Uterus (tissue), 4 donors: ENCODE measurements around the gene SLC8B1. TPM values are rescaled to one million over a fixed set of nuclear protein-coding genes. Genes with fewer than 3 reads are reported as not detected.
A peak's percentile ranks its signal among the peaks of the same experiment; 100 is the strongest.

Experiments
- DNase-seq, 2 donors: peaks; one replicate each; pipeline ENCODE4 v3.0.0-alpha.2; 2019 to 2020
- H3K27ac ChIP-seq, 2 donors: fragments of 200-600 bp; sonication (generic); 1 replicate in 1 of 2; 2 replicates in 1 of 2; pipeline ENCODE4 v1.5.1; 2016 to 2018
- H3K27me3 ChIP-seq, 2 donors: fragments of 200-600 bp; sonication (generic); one replicate each; pipeline ENCODE4 v1.5.1; 2018 to 2019; ENCODE audit warnings: control low read depth in 1 of 2
- H3K36me3 ChIP-seq, 2 donors: fragments of 200-600 bp; sonication (generic); one replicate each; pipeline ENCODE4 v1.5.1; 2019; ENCODE audit warnings: control low read depth in 1 of 2
- H3K4me1 ChIP-seq, 2 donors: fragments of 200-600 bp; sonication (generic); one replicate each; pipeline ENCODE4 v1.5.1; 2018 to 2019; ENCODE audit warnings: control low read depth in 1 of 2
- H3K4me3 ChIP-seq, 2 donors: fragments of 200-600 bp; sonication (generic); 1 replicate in 1 of 2; 2 replicates in 1 of 2; pipeline ENCODE4 v1.5.1; 2018 to 2019; ENCODE audit warnings: mild to moderate bottlenecking in 1 of 2
- H3K9me3 ChIP-seq, 2 donors: fragments of 200-600 bp; sonication (generic); one replicate each; pipeline ENCODE4 v1.5.1; 2019; ENCODE audit warnings: control low read depth in 1 of 2
- POLR2A ChIP-seq, 2 donors: fragments of 450-650 bp; IDR thresholded peaks; one replicate each; pipeline ENCODE4 v1.6.1; 2016; ENCODE audit warnings: antibody characterized with exemption in 2 of 2, mild to moderate bottlenecking in 1 of 2, moderate library complexity in 1 of 2
- intact Hi-C: fragments of 100-400 bp; cut with DNase I; formaldehyde crosslinking; loops from one replicate; pipeline ENCODE4 v1.15.1; 2023; ENCODE audit warnings: low total_unique reads
- total RNA-seq, 4 donors: library from RNA; depleted of rRNA in 3 of 4; stranded (reverse); fragments of >200 nt in 3 of 4; gene quantifications; one replicate each; pipeline versions ENCODE4 v1.1.0 to v1.2.4, GENCODE V29; 2014 to 2023
- TF ChIP-seq, protein P1 (sequence below), 4 experiments: fragments of 200-600 bp in 2 of 4; fragments of 450-650 bp in 2 of 4; sonication (generic) in 2 of 4; IDR thresholded peaks; one replicate each; pipeline ENCODE4 v1.5.1; 2016 to 2019; ENCODE audit warnings: antibody characterized with exemption in 4 of 4, mild to moderate bottlenecking in 2 of 4, moderate library complexity in 1 of 4
- donor health status: DM: yes; HTN: yes; CAD: no.

The SLC8B1 gene
- total RNA-seq, 4 donors from 2014 or later, result 14.2 to 47.1 (median 36.2) TPM

- no peak overlapping the region for H3K4me3 ChIP-seq
- H3K4me1 ChIP-seq, result peaks cover 0 to 17% of the 10 kb centered on the region in 2 donors
- TF ChIP-seq POLR2A (IDR thresholded peaks at IDR 0.05), result no peak
- TF ChIP-seq, protein P1, sequence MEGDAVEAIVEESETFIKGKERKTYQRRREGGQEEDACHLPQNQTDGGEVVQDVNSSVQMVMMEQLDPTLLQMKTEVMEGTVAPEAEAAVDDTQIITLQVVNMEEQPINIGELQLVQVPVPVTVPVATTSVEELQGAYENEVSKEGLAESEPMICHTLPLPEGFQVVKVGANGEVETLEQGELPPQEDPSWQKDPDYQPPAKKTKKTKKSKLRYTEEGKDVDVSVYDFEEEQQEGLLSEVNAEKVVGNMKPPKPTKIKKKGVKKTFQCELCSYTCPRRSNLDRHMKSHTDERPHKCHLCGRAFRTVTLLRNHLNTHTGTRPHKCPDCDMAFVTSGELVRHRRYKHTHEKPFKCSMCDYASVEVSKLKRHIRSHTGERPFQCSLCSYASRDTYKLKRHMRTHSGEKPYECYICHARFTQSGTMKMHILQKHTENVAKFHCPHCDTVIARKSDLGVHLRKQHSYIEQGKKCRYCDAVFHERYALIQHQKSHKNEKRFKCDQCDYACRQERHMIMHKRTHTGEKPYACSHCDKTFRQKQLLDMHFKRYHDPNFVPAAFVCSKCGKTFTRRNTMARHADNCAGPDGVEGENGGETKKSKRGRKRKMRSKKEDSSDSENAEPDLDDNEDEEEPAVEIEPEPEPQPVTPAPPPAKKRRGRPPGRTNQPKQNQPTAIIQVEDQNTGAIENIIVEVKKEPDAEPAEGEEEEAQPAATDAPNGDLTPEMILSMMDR (IDR thresholded peaks at IDR 0.05), result no peak
- H3K27ac ChIP-seq, result peak overlapping the region in 1 of 2 donors; percentile 55
- H3K27me3 ChIP-seq, result no peaks in the 10 kb centered on the region
- H3K36me3 ChIP-seq, result no peaks in the 10 kb centered on the region
- DNase-seq, result no peak
- no peaks in the 10 kb centered on the region for H3K9me3 ChIP-seq
- intact Hi-C loops, result no loop called here
These were observed 37.1 kb downstream of the SLC8B1 start for GRCh38 chr12:113297621-113298471.

- intact Hi-C loops, result no loop called here
- no peak for DNase-seq
- no peaks in the 10 kb centered on the region for H3K27me3 ChIP-seq
- H3K36me3 ChIP-seq, result no peaks in the 10 kb centered on the region
- TF ChIP-seq POLR2A (IDR thresholded peaks at IDR 0.05), result no peak
- TF ChIP-seq, protein P1 (IDR thresholded peaks at IDR 0.05), result no peak
- H3K27ac ChIP-seq, result peak overlapping the region in 1 of 2 donors; percentile 55
- H3K9me3 ChIP-seq, result no peaks in the 10 kb centered on the region
- H3K4me1 ChIP-seq, result peaks cover 0 to 17% of the 10 kb centered on the region in 2 donors
- no peak overlapping the region for H3K4me3 ChIP-seq
These were observed 37.7 kb downstream of the SLC8B1 start for GRCh38 chr12:113297214-113297587.

DNA sequence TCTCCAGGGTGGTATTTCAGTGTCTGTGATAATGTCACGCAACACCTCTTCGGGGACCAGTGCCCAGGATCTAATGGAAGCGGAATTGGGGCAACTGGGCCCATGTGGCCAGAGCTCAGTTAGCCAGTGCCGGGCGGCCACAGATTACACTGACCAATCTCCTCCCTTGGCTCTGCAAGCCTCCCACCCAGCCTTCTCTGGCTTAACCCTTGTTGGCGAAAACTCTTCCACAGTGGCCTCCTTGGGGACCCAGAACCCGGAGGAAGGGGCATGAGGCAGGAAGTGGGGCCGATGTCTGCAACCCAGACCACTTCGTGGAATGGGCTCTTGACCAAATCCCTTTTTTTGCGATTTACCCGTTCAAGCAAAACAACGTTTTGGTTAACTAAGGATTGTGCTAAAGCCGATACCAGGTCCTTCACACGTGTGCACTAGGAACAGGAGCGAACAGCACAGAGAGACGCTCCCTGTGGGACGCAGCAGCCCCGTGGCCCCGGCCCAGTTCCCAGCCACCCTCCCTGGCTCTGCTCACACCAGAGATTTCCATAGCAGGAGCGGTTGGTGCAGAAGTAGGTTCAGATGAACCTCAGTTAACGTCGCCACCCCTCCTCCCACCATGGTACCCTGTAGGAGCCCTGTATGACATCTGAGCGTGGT, 38.2 kb downstream of the SLC8B1 start:
- H3K4me3 ChIP-seq, result no peak overlapping the region
- H3K36me3 ChIP-seq, result no peaks in the 10 kb centered on the region
- no peak for DNase-seq
- no peaks in the 10 kb centered on the region for H3K9me3 ChIP-seq
- H3K27me3 ChIP-seq, result no peaks in the 10 kb centered on the region
- peak overlapping the region in 1 of 2 donors; percentile 12 for H3K27ac ChIP-seq
- TF ChIP-seq, protein P1 (IDR thresholded peaks at IDR 0.05), result no peak
- TF ChIP-seq POLR2A (IDR thresholded peaks at IDR 0.05), result no peak
- intact Hi-C loops, result no loop called here
- peaks cover 0 to 17% of the 10 kb centered on the region in 2 donors for H3K4me1 ChIP-seq

GRCh38 chr12:113295886-113296556, 38.9 kb downstream of the SLC8B1 start:
- DNase-seq, result no peak
- TF ChIP-seq, protein P1 (IDR thresholded peaks at IDR 0.05), result no peak
- TF ChIP-seq POLR2A (IDR thresholded peaks at IDR 0.05), result no peak
- no peaks in the 10 kb centered on the region for H3K36me3 ChIP-seq
- no peak overlapping the region for H3K4me3 ChIP-seq
- intact Hi-C loops, result no loop called here
- H3K27ac ChIP-seq, result no peak overlapping the region
- H3K27me3 ChIP-seq, result no peaks in the 10 kb centered on the region
- no peaks in the 10 kb centered on the region for H3K9me3 ChIP-seq
- peaks cover 0 to 17% of the 10 kb centered on the region in 2 donors for H3K4me1 ChIP-seq
